Measurements from ENCODE around the gene PLCB1. TPM values are rescaled to one million over a fixed set of nuclear protein-coding genes. Genes with fewer than 3 reads are reported as not detected.

PLCB1 gene
- total RNA-seq, 1 experiment from 2014 or later = 11.3 TPM

DNA sequence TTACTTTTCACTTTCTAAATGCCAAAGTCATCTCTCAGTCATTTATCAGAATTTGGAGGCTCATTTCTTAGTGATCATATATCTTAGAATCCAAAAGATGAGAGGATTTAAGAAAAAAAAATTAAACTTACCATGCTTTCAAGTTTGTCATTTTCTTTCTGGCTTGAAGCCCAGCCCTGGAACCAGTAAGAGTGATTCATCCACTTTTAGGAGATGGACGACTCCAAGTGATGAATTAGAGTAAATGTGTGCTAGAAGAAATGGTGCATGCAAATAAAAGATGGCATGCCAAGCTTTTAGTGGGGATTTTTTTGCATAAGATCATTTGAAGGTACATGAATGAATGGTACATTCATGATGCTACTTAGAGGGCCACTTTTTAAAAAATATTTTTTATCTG is 20.1 kb downstream of the PLCB1 start (continued):
- TF ChIP-seq, protein P1, sequence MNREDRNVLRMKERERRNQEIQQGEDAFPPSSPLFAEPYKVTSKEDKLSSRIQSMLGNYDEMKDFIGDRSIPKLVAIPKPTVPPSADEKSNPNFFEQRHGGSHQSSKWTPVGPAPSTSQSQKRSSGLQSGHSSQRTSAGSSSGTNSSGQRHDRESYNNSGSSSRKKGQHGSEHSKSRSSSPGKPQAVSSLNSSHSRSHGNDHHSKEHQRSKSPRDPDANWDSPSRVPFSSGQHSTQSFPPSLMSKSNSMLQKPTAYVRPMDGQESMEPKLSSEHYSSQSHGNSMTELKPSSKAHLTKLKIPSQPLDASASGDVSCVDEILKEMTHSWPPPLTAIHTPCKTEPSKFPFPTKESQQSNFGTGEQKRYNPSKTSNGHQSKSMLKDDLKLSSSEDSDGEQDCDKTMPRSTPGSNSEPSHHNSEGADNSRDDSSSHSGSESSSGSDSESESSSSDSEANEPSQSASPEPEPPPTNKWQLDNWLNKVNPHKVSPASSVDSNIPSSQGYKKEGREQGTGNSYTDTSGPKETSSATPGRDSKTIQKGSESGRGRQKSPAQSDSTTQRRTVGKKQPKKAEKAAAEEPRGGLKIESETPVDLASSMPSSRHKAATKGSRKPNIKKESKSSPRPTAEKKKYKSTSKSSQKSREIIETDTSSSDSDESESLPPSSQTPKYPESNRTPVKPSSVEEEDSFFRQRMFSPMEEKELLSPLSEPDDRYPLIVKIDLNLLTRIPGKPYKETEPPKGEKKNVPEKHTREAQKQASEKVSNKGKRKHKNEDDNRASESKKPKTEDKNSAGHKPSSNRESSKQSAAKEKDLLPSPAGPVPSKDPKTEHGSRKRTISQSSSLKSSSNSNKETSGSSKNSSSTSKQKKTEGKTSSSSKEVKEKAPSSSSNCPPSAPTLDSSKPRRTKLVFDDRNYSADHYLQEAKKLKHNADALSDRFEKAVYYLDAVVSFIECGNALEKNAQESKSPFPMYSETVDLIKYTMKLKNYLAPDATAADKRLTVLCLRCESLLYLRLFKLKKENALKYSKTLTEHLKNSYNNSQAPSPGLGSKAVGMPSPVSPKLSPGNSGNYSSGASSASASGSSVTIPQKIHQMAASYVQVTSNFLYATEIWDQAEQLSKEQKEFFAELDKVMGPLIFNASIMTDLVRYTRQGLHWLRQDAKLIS (CRISPR knock-in tag; IDR thresholded peaks at IDR 0.05; ENCODE audit: borderline replicate concordance) = no peak
- TF ChIP-seq GRHL2 (CRISPR knock-in tag; IDR thresholded peaks at IDR 0.05; ENCODE audit: insufficient replicate concordance, severe bottlenecking) (no peak), NFE2L1 (CRISPR knock-in tag; IDR thresholded peaks at IDR 0.05) (no peak), E2F4 (CRISPR knock-in tag; IDR thresholded peaks at IDR 0.05; ENCODE audit: borderline replicate concordance, low read depth) (no peak), ZNF138 (CRISPR knock-in tag; conservative IDR thresholded peaks at IDR 0.05) (no peak), IRF2 (CRISPR knock-in tag; IDR thresholded peaks at IDR 0.05; ENCODE audit: borderline replicate concordance, low read depth) (no peak), MXD4 (CRISPR knock-in tag; IDR thresholded peaks at IDR 0.05; ENCODE audit: borderline replicate concordance) (no peak)

DNA sequence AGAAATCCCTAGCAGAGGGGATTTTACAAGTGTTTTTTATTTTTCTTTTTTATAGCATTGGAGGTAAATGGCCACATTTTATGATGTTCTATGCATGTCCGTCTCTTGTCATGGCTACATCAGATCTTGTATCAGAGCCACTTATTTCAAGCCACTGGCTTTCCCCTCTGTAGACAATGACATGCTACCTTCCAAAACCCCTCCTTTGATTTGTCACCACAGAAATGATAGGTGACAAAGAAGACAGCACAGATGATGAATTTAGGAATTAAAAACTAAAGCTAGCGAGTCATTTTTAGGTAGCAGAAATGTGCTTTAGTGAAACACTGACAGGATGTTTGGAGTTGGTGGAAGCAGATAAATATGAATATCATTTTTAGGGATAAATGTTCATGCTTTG is 20.8 kb downstream of the PLCB1 start:
- peaks cover 10% of the 10 kb centered on the region for H3K4me1 Mint-ChIP-seq
- POLR2A ChIA-PET = no interaction called here
- CTCF ChIA-PET = interaction anchor here (1.7 kb wide), 1 partner anchor 568 kb away, joined by 3 read pairs; no protein-coding TSS in a partner anchor
- H3K27ac Mint-ChIP-seq = no peak overlapping the region
- ATAC-seq (no peak), DNase-seq (ENCODE audit: low spot score) (no peak)
- peaks cover under 1% of the 10 kb centered on the region for H3K36me3 Mint-ChIP-seq
- TF ChIP-seq ZNF416 (CRISPR knock-in tag; IDR thresholded peaks at IDR 0.05) (no peak), GRHL2 (CRISPR knock-in tag; IDR thresholded peaks at IDR 0.05; ENCODE audit: insufficient replicate concordance, severe bottlenecking) (no peak)
- H3K9me3 Mint-ChIP-seq = peaks cover 9% of the 10 kb centered on the region
- no peak overlapping the region for H3K4me3 Mint-ChIP-seq
- no peaks in the 10 kb centered on the region for H3K27me3 Mint-ChIP-seq (ENCODE audit: low read depth)

DNA sequence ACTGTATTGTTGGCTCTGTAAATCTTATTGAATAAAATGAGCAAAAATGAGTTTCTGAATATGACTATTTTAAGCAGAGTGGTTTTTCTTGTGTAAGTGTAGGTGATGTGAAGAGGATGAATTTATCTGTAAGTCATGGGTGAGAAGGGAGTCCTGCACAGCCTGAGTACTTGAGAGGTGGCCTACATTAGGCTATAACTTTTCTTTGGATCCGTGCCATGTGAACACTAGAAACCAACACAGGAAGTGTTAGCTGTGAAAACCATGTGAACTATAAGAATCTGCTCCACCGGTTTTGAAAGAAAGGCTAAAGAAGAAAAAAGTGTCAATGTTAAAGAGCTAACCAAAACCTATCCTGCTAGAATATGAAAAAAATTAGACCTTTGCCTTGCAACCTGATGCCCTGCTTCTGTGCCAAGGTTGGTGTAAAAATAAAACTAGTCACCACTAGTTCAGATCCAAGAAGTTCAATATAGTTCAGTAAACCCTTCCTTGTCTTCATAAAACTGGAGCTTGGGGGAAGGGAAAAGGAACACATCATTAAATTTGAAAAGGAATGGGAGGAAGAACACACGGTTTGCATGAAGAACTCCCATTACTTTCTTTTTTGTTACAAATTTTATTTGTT is 21.3 kb downstream of the PLCB1 start:
- ChIA-PET POLR2A (no interaction called here), CTCF (interaction anchor here (1.7 kb wide), 1 partner anchor 567 kb away, joined by 3 read pairs; no protein-coding TSS in a partner anchor)
- H3K27me3 Mint-ChIP-seq (ENCODE audit: low read depth) = no peaks in the 10 kb centered on the region
- no peak for ATAC-seq
- peaks cover 6% of the 10 kb centered on the region for H3K36me3 Mint-ChIP-seq
- peaks cover 10% of the 10 kb centered on the region for H3K4me1 Mint-ChIP-seq
- H3K4me3 Mint-ChIP-seq = no peak overlapping the region
- H3K27ac Mint-ChIP-seq = no peak overlapping the region
- peaks cover 15% of the 10 kb centered on the region for H3K9me3 Mint-ChIP-seq
- TF ChIP-seq JUN (CRISPR knock-in tag; IDR thresholded peaks at IDR 0.05) (no peak), CREB1 (CRISPR knock-in tag; IDR thresholded peaks at IDR 0.05) (no peak), OVOL2 (CRISPR knock-in tag; IDR thresholded peaks at IDR 0.05; ENCODE audit: borderline replicate concordance) (no peak), JAZF1 (CRISPR knock-in tag; IDR thresholded peaks at IDR 0.05) (no peak), ERG (CRISPR knock-in tag; IDR thresholded peaks at IDR 0.05) (no peak), ZNF416 (CRISPR knock-in tag; IDR thresholded peaks at IDR 0.05) (no peak), ARID4B (CRISPR knock-in tag; IDR thresholded peaks at IDR 0.05; ENCODE audit: borderline replicate concordance) (no peak)
- TF ChIP-seq, protein P2, sequence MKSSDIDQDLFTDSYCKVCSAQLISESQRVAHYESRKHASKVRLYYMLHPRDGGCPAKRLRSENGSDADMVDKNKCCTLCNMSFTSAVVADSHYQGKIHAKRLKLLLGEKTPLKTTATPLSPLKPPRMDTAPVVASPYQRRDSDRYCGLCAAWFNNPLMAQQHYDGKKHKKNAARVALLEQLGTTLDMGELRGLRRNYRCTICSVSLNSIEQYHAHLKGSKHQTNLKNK (CRISPR knock-in tag; IDR thresholded peaks at IDR 0.05) = no peak
- TF ChIP-seq, protein P3, sequence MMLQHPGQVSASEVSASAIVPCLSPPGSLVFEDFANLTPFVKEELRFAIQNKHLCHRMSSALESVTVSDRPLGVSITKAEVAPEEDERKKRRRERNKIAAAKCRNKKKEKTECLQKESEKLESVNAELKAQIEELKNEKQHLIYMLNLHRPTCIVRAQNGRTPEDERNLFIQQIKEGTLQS (CRISPR knock-in tag; conservative IDR thresholded peaks at IDR 0.05) = no peak
- no peak for DNase-seq (ENCODE audit: low spot score)

Data from WTC11 (cell line).